Measurements from ENCODE around the gene PALS1.
"Not testable (repeated sequence)": the region's sequence is repeated elsewhere in the genome, so short reads cannot be mapped to it uniquely, and the experiment has no call there.

Gene PALS1

DNA sequence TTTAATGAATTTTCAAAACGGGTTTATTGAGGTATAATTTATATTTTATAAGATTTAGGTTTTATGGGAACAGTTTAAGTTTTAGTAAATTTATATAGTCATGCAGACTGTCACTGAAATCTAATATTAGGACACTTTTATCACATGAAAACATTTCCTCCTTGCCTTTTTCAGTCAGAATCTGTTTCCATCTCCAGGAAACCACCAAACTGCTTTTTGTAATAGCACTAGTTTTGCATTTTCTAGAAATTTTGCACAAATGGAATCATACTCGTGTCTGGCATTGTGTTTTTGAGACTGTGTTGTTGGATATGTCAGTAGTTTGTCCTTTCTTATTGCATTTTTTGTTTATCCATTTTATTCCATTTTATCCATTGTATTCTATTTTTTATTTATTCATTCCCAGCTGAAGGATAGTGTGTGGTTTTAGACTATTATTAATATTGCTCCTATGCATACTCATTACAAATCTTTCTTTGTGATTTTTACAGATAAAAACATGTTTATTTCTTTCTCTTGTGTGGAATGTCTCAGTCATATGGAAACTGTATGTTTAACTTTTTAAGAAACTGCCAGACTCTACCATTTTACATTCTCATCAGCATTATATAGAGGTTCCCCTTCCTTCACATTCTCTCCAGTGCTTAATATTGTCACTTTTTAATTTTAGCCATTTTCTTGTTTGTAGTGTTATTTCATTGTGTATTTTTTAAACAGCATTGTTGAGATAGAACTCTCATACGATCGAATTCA is 26.5 kb downstream of the PALS1 start:
- DNase-seq (ENCODE audit: low read depth in 1 of 2, low spot score in 1 of 2) = no peak
- in situ Hi-C loops (cut with HindIII; ENCODE audit: low pct_unique_long_range_greater_than_20kb, low sequenced_read_pairs) = no loop called here
- TF ChIP-seq JUND (IDR thresholded peaks at IDR 0.05; ENCODE audit: low read depth) = no peak

DNA sequence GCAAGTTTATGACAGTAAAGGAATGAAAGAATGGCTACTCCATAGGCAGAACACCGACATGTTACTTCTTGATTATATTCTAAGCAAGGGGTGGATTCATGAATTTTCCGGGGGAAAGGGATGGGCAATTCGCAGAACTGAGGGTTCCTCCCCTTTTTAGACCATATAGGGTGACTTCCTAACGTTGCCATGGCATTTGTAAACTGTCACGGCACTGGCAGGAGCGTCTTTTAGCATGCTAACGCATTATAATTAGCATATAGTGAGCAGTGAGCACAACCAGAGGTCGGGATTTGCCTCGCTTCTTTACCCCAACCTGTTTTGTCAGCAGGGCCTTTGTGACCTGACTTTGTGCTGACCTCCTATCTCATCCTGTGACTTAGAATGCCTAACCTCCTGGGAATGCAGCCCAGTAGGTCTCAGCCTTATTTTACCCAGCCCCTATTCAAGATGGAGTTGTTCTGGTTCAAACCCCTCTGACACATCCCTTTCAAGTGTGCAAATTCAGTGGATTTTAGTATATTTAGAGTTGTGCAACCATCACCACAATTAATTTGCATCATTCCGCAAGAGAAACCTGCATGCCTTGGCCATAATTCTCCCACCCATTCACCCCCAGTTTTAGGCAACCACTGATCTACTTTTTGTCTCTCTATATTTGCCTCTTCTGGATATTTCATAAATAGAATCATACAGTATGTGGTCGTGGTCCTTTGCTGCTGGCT is 27.4 kb downstream of the PALS1 start:
- in situ Hi-C loops (cut with HindIII; ENCODE audit: low pct_unique_long_range_greater_than_20kb, low sequenced_read_pairs) = no loop called here
- no peak for TF ChIP-seq JUND (IDR thresholded peaks at IDR 0.05; ENCODE audit: low read depth)
- DNase-seq (ENCODE audit: low read depth in 1 of 2, low spot score in 1 of 2) = no peak

DNA sequence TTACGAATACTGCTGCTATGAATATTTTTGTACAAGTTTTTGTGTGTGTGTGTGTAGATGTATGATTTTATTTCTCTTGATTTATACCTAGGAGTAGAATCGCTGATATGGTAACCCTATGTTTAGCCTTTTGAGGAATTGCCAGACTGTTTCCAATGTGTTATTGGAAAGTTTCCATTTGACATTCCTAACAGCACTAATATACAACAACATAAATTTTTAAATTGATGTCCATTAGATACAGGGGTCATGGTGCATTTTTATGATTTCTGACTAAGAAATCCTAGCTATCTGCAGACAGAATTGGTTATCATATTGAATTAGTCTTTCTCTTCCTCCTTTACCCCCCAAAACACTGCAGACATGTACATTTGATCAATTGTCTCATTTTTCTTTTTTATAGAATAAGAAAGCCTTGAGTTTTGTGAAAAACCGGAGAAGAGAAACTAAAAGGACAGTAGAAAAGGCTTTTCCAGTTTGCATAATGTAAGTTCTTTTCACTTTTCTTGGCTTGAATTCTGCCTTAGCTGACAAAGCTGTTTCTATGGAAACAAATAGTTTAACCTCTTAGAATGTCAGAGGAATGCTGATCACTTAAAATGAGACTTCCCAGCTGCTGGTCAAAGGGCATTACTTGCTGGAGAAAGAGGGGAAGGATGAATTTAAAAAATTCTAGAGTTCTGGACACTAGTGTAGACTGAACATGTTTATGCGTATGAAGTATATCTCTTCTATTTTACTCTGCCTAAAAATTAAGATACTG is 28.2 kb downstream of the PALS1 start:
- TF ChIP-seq JUND (IDR thresholded peaks at IDR 0.05; ENCODE audit: low read depth) = no peak
- in situ Hi-C loops (cut with HindIII; ENCODE audit: low pct_unique_long_range_greater_than_20kb, low sequenced_read_pairs) = no loop called here
- DNase-seq (ENCODE audit: low read depth in 1 of 2, low spot score in 1 of 2) = no peak

DNA sequence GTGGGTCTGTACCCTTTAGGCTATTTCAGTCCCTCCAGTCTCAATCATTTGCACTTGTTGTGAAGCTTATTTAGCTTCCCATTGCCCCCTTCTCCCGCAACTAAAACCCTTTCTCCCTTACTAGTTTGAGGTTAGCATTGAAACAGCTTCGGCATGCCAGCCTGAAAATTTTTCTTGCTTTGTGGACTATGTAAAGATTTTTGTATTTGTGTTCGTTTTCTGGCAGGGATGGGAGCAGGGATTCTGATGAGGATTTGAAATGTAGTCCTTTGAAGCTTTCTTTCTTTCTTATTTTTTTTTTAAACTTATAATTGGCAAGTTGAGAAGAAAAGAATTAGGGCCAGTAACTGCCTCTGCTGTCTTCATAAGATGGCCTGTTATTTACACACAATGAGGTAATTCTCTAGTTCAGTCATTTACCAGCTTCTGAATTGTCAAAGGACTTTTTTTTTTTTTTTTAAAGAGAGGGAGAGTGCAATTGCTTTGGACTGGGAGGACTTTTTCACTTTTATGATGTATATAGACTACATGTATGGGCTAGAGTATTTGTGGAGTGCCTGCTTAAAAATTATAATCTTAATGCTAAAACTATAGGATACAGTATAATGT is 29.0 kb downstream of the PALS1 start:
- in situ Hi-C loops (cut with HindIII; ENCODE audit: low pct_unique_long_range_greater_than_20kb, low sequenced_read_pairs) = no loop called here
- TF ChIP-seq JUND (IDR thresholded peaks at IDR 0.05; ENCODE audit: low read depth) = no peak

DNA sequence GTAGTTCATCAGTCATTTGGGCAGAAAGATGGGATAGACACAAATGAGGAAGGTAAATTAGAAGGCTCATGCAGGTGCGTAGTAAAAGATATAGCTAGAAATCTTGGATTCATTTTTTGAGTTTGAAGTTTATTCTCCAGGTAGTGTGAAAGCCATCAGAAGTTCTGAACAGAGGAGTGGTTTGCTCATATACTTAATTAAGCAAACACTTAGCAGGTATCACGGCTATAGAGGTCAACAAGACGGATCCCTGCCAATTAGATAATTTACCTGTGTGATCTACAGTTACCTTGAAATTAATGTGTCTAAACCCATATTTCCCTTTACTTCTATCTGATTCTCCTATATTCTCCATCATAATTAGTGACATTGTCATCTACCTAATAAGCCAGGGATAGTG is 29.7 kb downstream of the PALS1 start:
- no peak for TF ChIP-seq JUND (IDR thresholded peaks at IDR 0.05; ENCODE audit: low read depth)
- in situ Hi-C loops (cut with HindIII; ENCODE audit: low pct_unique_long_range_greater_than_20kb, low sequenced_read_pairs) = no loop called here
- no peak for DNase-seq (ENCODE audit: low read depth in 1 of 2, low spot score in 1 of 2)

More for the DNA sequence above, 29.0 kb downstream of the PALS1 start:
- no peak for DNase-seq (ENCODE audit: low read depth in 1 of 2, low spot score in 1 of 2)

DNA sequence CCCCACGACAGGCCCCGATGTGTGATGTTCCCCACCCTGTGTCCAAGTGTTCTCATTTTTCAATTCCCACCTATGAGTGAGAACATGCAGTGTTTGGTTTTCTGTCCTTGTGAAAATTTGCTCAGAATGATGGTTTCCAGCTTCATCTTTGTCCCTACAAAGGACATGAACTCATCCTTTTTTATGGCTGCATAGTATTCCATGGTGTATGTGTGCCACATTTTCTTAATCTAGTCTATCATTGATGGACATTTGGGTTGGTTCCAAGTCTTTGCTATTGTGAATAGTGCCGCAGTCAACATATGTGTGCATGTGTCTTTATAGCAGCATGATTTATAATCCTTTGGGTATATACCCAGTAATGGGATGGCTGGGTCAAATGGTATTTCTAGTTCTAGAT is 32.0 kb downstream of the PALS1 start:
- in situ Hi-C loops (cut with HindIII; ENCODE audit: low pct_unique_long_range_greater_than_20kb, low sequenced_read_pairs) = not testable (repeated sequence)

DNA sequence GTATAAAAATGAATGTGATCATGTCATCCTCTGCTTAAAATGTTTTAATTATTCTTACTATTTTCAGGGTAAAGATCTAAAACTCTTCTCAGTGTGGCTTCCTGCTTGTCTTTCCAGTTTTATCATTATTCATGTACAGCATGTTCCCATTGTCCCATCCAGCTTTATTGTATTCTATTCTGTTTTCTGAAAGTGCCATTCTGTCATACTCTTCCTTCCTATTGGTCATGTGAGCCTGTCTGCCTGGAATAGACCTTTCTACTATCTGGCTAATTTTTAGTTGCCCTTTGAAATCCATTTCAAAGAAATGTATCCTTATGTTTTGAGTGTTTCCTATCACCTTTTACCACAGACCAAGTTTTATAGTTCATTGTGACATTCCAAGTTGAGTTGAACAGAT is 34.9 kb downstream of the PALS1 start:
- in situ Hi-C loops (cut with HindIII; ENCODE audit: low pct_unique_long_range_greater_than_20kb, low sequenced_read_pairs) = no loop called here
- no peak for DNase-seq (ENCODE audit: low read depth in 1 of 2, low spot score in 1 of 2)
- no peak for TF ChIP-seq JUND (IDR thresholded peaks at IDR 0.05; ENCODE audit: low read depth)

More for the DNA sequence above, 32.0 kb downstream of the PALS1 start:
- DNase-seq (ENCODE audit: low read depth in 1 of 2, low spot score in 1 of 2) = not testable (repeated sequence)

DNA sequence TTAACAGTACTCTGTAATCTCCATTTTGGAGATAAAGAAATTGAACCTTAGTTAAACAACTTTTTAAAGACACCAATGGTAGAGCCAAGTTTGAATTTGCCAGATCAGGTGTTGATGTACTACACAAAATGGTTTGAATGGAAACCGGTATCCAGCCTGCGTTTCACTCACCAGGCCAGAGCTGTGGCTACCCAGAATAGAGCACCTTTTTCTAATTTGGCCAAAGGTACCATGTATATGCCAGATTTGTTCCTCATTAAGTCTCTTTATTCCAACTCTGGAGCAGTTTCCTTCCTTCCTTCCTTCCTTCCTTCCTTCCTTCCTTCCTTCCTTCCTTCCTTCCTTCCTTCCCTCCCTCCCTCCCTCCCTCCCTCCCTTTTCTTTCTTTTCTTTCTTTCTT is 39.3 kb downstream of the PALS1 start:
- in situ Hi-C loops (cut with HindIII; ENCODE audit: low pct_unique_long_range_greater_than_20kb, low sequenced_read_pairs) = no loop called here
- DNase-seq (ENCODE audit: low read depth in 1 of 2, low spot score in 1 of 2) = no peak
- TF ChIP-seq JUND (IDR thresholded peaks at IDR 0.05; ENCODE audit: low read depth) = no peak

DNA sequence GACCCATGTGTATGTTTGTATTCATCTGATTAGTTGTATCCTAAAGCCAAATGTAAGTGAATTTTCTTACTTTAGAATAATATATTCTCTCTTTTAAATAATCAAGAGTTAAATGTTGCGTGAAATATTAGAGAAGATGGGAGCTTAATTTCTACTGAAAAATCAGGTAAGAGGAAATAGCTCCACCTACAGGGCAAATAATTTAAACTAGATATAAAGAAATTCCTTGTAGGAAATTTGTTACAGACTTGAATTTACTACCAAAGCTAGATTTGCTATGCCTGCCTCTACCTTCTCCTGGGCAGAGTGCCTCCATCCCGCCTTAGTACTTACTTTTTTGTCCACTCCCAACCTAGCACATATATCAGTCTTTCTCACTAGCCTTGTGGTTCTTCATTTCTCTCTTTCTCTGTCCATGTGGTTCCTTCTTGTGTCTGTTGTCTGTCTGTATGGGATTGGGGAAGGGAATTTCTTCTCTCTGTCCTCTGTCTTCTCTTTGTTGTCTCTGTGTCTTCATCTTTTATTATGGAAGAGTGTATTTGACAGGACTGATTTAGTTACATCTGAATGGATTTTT is 44.7 kb downstream of the PALS1 start:
- DNase-seq (ENCODE audit: low read depth in 1 of 2, low spot score in 1 of 2) = peak; percentile 12 to 54
- in situ Hi-C loops (cut with HindIII; ENCODE audit: low pct_unique_long_range_greater_than_20kb, low sequenced_read_pairs) = no loop called here
- TF ChIP-seq JUND (IDR thresholded peaks at IDR 0.05; ENCODE audit: low read depth) = no peak
